Measurements from ENCODE around the gene GRHPR. TPM values are rescaled to one million over a fixed set of nuclear protein-coding genes. Genes with fewer than 3 reads are reported as not detected.
"Not testable (repeated sequence)": the region's sequence is repeated elsewhere in the genome, so short reads cannot be mapped to it uniquely, and the experiment has no call there.

Gene GRHPR
- total RNA-seq, 1 donor from 2014 or later: 106 TPM

DNA sequence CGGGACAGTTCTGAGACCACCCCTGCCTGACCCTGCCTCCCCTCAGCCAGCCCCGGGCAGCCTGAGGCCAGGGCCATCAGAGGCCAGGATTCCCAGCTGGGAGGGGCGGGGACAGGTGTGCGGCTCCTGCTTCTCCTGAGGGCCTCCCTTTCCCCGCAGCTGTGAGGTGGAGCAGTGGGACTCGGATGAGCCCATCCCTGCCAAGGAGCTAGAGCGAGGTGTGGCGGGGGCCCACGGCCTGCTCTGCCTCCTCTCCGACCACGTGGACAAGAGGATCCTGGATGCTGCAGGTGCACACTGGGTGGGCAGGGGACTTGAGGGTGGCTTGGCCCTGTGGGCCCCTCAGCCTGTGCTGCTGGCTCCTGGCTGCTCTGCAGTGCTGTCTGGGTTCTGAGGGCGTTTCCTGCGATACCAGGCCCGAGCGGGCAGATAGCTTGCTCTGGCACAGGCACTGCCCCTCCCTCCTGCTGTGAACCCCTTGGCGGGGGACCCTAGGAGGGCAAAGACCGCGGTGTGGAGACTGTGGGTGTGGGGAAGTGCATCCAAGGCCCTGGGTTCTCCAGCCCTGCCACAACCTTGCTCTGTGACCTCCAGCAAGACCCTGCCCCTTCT is 2.3 kb downstream of the GRHPR start:
- DNase-seq (ENCODE audit: low spot score in 2 of 2, unreplicated experiment in 2 of 2): no peak
- Mint-ChIP-seq H3K27ac (no peak overlapping the region), H3K36me3 (peaks cover 23% of the 10 kb centered on the region), H3K4me1 (peaks cover 19% of the 10 kb centered on the region), H3K27me3 (ENCODE audit: low read depth) (no peaks in the 10 kb centered on the region), H3K4me3 (no peak overlapping the region), H3K9me3 (no peaks in the 10 kb centered on the region)
- TF ChIP-seq, protein P1, sequence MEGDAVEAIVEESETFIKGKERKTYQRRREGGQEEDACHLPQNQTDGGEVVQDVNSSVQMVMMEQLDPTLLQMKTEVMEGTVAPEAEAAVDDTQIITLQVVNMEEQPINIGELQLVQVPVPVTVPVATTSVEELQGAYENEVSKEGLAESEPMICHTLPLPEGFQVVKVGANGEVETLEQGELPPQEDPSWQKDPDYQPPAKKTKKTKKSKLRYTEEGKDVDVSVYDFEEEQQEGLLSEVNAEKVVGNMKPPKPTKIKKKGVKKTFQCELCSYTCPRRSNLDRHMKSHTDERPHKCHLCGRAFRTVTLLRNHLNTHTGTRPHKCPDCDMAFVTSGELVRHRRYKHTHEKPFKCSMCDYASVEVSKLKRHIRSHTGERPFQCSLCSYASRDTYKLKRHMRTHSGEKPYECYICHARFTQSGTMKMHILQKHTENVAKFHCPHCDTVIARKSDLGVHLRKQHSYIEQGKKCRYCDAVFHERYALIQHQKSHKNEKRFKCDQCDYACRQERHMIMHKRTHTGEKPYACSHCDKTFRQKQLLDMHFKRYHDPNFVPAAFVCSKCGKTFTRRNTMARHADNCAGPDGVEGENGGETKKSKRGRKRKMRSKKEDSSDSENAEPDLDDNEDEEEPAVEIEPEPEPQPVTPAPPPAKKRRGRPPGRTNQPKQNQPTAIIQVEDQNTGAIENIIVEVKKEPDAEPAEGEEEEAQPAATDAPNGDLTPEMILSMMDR (IDR thresholded peaks at IDR 0.05; ENCODE audit: unreplicated experiment): no peak

DNA sequence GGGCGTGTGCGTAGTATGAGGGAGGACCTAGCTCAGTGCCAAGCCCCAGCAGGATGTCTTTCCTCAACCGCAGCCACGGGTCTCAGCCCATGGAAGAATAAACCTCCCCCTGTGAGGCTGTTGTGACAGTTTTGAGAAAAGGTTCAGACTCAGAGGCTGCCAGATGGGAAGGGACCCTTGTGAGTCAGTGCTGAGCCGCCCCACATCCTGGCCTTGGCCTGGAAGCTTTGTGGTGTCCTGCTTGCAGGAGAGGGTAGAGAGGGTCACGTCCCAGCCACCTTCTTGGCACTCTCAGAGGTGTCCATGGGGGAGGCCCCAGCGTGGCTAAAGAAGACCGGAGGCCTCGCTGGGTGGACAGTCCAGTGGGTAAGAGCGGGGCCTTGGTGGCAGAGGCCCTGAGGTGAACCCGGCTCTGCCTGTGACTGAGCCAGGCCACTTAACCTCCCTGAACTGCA is 2.8 kb downstream of the GRHPR start:
- Mint-ChIP-seq H3K27me3 (ENCODE audit: low read depth) (no peaks in the 10 kb centered on the region), H3K36me3 (peaks cover 23% of the 10 kb centered on the region), H3K4me3 (no peak overlapping the region), H3K9me3 (no peaks in the 10 kb centered on the region), H3K27ac (no peak overlapping the region), H3K4me1 (peaks cover 19% of the 10 kb centered on the region)
- TF ChIP-seq, protein P1 (IDR thresholded peaks at IDR 0.05; ENCODE audit: unreplicated experiment): no peak
- no peak for DNase-seq (ENCODE audit: low spot score in 2 of 2, unreplicated experiment in 2 of 2)

DNA sequence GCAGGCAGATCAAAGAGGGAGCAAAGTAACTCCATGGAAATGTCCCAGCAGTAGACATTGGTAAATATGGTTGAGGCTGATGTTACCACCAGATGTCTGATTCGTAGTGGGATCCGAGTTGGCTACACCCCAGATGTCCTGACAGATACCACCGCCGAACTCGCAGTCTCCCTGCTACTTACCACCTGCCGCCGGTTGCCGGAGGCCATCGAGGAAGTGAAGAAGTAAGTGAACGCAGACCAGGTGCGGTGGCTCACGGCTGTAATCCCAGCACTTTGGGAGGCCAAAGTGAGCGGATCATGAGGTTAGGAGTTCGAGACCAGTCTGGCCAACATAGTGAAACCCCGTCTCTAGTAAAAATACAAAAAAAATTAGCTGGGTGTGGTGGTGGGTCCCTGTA is 3.9 kb downstream of the GRHPR start:
- not testable (repeated sequence) for H3K9me3 Mint-ChIP-seq; DNase-seq (ENCODE audit: low spot score in 2 of 2, unreplicated experiment in 2 of 2); H3K27me3 Mint-ChIP-seq (ENCODE audit: low read depth); H3K4me3 Mint-ChIP-seq; H3K27ac Mint-ChIP-seq
- H3K36me3 Mint-ChIP-seq: peaks cover 24% of the 10 kb centered on the region
- peaks cover 19% of the 10 kb centered on the region for H3K4me1 Mint-ChIP-seq

DNA sequence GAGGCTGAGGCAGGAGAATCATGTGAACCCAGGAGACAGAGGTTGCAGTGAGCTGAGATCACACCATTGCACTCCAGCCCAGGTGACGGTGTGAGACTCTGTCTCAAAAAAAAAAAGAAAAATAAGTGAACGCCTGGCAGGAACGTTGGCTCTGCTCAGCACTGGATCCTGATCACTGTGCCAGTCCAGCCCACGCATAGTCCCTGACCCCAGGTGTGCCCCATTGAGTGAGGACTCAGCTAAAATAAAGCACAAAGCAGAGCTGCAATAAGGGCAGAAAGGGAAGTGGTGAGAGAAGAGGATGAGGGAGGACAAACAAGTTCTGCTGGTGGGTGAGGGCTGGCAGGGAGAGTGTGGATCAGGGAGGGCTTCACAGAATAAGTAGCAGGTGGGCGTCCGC is 4.3 kb downstream of the GRHPR start:
- Mint-ChIP-seq H3K27ac (no peak overlapping the region), H3K4me3 (no peak overlapping the region), H3K36me3 (peaks cover 27% of the 10 kb centered on the region), H3K27me3 (ENCODE audit: low read depth) (no peaks in the 10 kb centered on the region), H3K4me1 (peaks cover 17% of the 10 kb centered on the region), H3K9me3 (no peaks in the 10 kb centered on the region)
- DNase-seq (ENCODE audit: low spot score in 2 of 2, unreplicated experiment in 2 of 2): no peak
- TF ChIP-seq, protein P1 (IDR thresholded peaks at IDR 0.05; ENCODE audit: unreplicated experiment): no peak

DNA sequence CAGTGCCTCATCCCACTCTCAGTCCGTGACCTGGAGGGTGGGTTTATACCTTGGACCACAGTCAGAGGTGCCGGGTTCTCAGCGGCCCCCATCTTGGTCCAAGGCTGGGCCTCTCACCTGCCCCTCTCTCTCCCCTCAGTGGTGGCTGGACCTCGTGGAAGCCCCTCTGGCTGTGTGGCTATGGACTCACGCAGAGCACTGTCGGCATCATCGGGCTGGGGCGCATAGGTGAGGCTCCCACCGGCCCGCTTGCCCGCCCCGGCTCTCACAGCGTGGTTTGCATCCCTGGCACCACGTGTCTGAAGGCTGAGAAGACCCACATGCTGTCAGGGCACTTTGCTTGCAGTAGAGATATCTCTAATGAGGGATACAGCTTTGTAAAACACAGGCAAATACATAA is 5.8 kb downstream of the GRHPR start:
- peaks cover 29% of the 10 kb centered on the region for H3K36me3 Mint-ChIP-seq
- no peak overlapping the region for H3K4me3 Mint-ChIP-seq
- no peak overlapping the region for H3K27ac Mint-ChIP-seq
- DNase-seq (ENCODE audit: low spot score in 2 of 2, unreplicated experiment in 2 of 2): no peak
- peaks cover 8% of the 10 kb centered on the region for H3K4me1 Mint-ChIP-seq
- TF ChIP-seq, protein P1 (IDR thresholded peaks at IDR 0.05; ENCODE audit: unreplicated experiment): no peak
- H3K27me3 Mint-ChIP-seq (ENCODE audit: low read depth): no peaks in the 10 kb centered on the region
- no peaks in the 10 kb centered on the region for H3K9me3 Mint-ChIP-seq

DNA sequence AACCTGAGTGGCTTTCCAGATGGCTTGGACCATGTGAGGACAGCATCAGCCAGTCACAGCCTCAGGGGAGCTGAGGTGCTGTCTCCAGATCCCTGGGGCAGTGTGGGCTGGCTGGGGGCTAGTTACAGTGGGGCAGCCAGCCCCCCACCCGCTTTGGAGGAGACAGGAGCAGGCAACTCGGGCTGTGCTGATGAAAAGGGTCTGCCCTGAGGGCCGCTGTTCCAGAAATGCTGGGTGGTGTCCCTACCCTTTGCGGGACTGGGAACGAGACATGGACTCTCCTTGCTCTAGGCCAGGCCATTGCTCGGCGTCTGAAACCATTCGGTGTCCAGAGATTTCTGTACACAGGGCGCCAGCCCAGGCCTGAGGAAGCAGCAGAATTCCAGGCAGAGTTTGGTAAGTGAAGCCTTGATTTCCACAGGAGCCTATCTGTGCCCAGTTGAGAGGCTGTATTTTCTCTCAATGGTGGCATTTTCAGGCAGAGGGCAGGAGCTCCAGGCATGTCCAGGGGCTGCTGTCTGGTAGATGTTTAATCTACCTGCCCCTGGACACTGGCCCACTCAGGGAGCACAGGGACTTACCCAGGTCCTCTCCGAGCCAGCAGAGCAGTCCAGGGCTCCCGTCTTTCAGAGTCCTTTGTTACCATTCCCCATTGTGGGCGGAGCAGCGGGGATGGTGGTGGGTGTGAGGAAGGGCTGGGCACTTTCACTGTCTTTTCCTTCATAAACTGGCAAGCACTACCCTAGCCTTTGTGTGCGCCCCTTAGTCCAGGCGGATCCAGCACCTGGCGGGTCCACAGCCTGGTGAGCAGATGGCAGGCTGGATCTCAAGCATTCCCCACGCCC is 7.2 kb downstream of the GRHPR start:
- Mint-ChIP-seq H3K4me3 (no peak overlapping the region), H3K4me1 (no peaks in the 10 kb centered on the region), H3K36me3 (peaks cover 30% of the 10 kb centered on the region), H3K9me3 (no peaks in the 10 kb centered on the region), H3K27me3 (ENCODE audit: low read depth) (no peaks in the 10 kb centered on the region), H3K27ac (no peak overlapping the region)
- no peak for DNase-seq (ENCODE audit: low spot score in 2 of 2, unreplicated experiment in 2 of 2)
- TF ChIP-seq, protein P1 (IDR thresholded peaks at IDR 0.05; ENCODE audit: unreplicated experiment): no peak
